ENCODE results near the gene FRMD3.

The FRMD3 gene

GRCh38 chr9:83294816-83295215, 243.4 kb downstream of the FRMD3 start:
- no peak for DNase-seq (ENCODE audit: low read depth in 3 of 3, low spot score in 1 of 3)

GRCh38 chr9:83291196-83291595, 247.0 kb downstream of the FRMD3 start:
- no peak for DNase-seq (ENCODE audit: low read depth in 3 of 3, low spot score in 1 of 3)

- no peak for DNase-seq (ENCODE audit: low read depth in 3 of 3, low spot score in 1 of 3)
Measured at GRCh38 chr9:83290692-83291091, 247.5 kb downstream of the FRMD3 start.

- no peak for DNase-seq (ENCODE audit: low read depth in 3 of 3, low spot score in 1 of 3)
Measured at GRCh38 chr9:83287021-83287420, 251.2 kb downstream of the FRMD3 start.

GRCh38 chr9:83285445-83286225, 252.6 kb downstream of the FRMD3 start:
- no peak for DNase-seq (ENCODE audit: low read depth in 3 of 3, low spot score in 1 of 3)

- no peak for DNase-seq (ENCODE audit: low read depth in 3 of 3, low spot score in 1 of 3)
Measured at GRCh38 chr9:83284746-83285145, 253.5 kb downstream of the FRMD3 start.

- no peak for DNase-seq (ENCODE audit: low read depth in 3 of 3, low spot score in 1 of 3)
Measured at GRCh38 chr9:83283528-83283927, 254.7 kb downstream of the FRMD3 start.

GRCh38 chr9:83281306-83282255, 256.6 kb downstream of the FRMD3 start:
- no peak for DNase-seq (ENCODE audit: low read depth in 3 of 3, low spot score in 1 of 3)

GRCh38 chr9:83280790-83281189, 257.4 kb downstream of the FRMD3 start:
- no peak for DNase-seq (ENCODE audit: low read depth in 3 of 3, low spot score in 1 of 3)

- no peak for DNase-seq (ENCODE audit: low read depth in 3 of 3, low spot score in 1 of 3)
Measured at GRCh38 chr9:83280268-83280667, 257.9 kb downstream of the FRMD3 start.

GRCh38 chr9:83274787-83275186, 263.4 kb downstream of the FRMD3 start:
- DNase-seq (ENCODE audit: low read depth in 3 of 3, low spot score in 1 of 3), result no peak

- no peak for DNase-seq (ENCODE audit: low read depth in 3 of 3, low spot score in 1 of 3)
Measured at GRCh38 chr9:83271665-83272071, 266.5 kb downstream of the FRMD3 start.

- DNase-seq (ENCODE audit: low read depth in 3 of 3, low spot score in 1 of 3), result no peak
Measured at GRCh38 chr9:83270116-83270515, 268.1 kb downstream of the FRMD3 start.

GRCh38 chr9:83267741-83268140, 270.5 kb downstream of the FRMD3 start:
- DNase-seq (ENCODE audit: low read depth in 3 of 3, low spot score in 1 of 3), result no peak

GRCh38 chr9:83266666-83267496, 271.3 kb downstream of the FRMD3 start:
- DNase-seq (ENCODE audit: low read depth in 3 of 3, low spot score in 1 of 3), result no peak

GRCh38 chr9:83266331-83266665, 271.9 kb downstream of the FRMD3 start:
- no peak for DNase-seq (ENCODE audit: low read depth in 3 of 3, low spot score in 1 of 3)

GRCh38 chr9:83264315-83264714, 273.9 kb downstream of the FRMD3 start:
- DNase-seq (ENCODE audit: low read depth in 3 of 3, low spot score in 1 of 3), result no peak

- DNase-seq (ENCODE audit: low read depth in 3 of 3, low spot score in 1 of 3), result no peak
Measured at GRCh38 chr9:83259558-83259957, 278.6 kb downstream of the FRMD3 start.

- DNase-seq (ENCODE audit: low read depth in 3 of 3, low spot score in 1 of 3), result no peak
Measured at GRCh38 chr9:83257937-83258891, 280.0 kb downstream of the FRMD3 start.

- DNase-seq (ENCODE audit: low read depth in 3 of 3, low spot score in 1 of 3), result no peak
Measured at GRCh38 chr9:83247732-83248131, 290.5 kb downstream of the FRMD3 start.
